Astrocyte of the cerebellum (primary cell): Measurements from ENCODE around the gene METTL17.
A peak's percentile ranks its signal among the peaks of the same experiment; 100 is the strongest.
"Not testable (repeated sequence)": the region's sequence is repeated elsewhere in the genome, so short reads cannot be mapped to it uniquely, and the experiment has no call there.

Source experiments
- DNase-seq: peaks from one replicate; pipeline ENCODE4 v3.0.0-alpha.2; 2011; ENCODE audit warnings: low read depth
- H3K4me3 ChIP-seq: 2 replicates; pipeline ENCODE4 v1.5.1; 2011; ENCODE audit warnings: mild to moderate bottlenecking, low read depth, low read length, moderate library complexity
- in situ Hi-C: cut with HindIII; loops from 2 replicates; pipeline ENCODE4 v1.10.0; 2017; ENCODE audit warnings: low sequenced_read_pairs
- TF ChIP-seq, protein P1 (sequence below): IDR thresholded peaks from 2 replicates; pipeline ENCODE4 v1.5.1; 2012; ENCODE audit warnings: low read length, low read depth, moderate library complexity, mild to moderate bottlenecking; ENCODE audit errors: missing control alignments

METTL17 gene

GRCh38 chr14:20989787-20990600, at the start of gene METTL17:
Gene METTL17, plus strand, starts transcription at chr14:20989980. Its CDS starts 23 bp downstream, at chr14:20990003.
- in situ Hi-C loops: no loop called here
- peak; percentile 94 for DNase-seq
- peak within 1 kb of the TSS; percentile 85 for H3K4me3 ChIP-seq
- TF ChIP-seq, protein P1, sequence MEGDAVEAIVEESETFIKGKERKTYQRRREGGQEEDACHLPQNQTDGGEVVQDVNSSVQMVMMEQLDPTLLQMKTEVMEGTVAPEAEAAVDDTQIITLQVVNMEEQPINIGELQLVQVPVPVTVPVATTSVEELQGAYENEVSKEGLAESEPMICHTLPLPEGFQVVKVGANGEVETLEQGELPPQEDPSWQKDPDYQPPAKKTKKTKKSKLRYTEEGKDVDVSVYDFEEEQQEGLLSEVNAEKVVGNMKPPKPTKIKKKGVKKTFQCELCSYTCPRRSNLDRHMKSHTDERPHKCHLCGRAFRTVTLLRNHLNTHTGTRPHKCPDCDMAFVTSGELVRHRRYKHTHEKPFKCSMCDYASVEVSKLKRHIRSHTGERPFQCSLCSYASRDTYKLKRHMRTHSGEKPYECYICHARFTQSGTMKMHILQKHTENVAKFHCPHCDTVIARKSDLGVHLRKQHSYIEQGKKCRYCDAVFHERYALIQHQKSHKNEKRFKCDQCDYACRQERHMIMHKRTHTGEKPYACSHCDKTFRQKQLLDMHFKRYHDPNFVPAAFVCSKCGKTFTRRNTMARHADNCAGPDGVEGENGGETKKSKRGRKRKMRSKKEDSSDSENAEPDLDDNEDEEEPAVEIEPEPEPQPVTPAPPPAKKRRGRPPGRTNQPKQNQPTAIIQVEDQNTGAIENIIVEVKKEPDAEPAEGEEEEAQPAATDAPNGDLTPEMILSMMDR: peak; percentile 45

DNA sequence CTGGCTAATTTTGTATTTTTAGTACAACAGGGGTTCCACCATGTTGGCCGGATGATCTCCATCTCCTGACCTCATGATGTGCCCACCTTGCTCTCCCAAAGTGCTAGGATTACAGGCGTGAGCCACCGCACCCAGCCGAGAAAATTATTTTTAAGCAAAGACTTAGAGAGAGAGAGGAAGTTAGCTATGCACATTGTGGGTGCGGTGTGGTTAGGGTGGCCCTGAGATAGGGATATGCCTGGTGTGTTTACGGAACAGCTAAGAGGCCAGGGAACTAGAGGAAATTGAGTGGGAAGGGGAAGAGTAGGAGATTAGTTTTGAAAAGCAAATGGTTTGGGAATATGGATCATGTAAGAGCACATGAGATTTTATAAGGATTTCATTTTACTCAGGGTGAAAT, 44.6 kb upstream of the METTL17 start:
- in situ Hi-C loops, DNase-seq, H3K4me3 ChIP-seq: not testable (repeated sequence)

DNA sequence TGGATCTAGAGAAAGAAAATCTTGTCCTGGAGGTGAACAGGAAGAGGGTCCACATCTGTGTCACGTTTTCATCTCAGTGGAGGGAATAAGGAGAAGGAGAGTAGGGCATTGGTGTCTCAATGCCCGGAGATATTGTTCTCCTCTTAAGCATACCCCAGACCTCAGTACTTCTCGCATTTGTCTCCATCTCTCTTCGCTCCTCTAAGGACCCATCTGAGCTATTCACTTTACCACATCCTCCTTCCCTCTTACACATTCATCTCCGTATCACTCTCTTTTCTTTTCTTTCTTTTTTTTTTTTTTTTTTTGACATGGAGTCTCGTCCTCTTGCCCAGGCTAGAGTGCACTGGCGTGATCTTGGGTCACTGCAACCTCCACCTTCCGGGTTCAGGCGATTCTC, 43.1 kb upstream of the METTL17 start:
- DNase-seq, in situ Hi-C loops, H3K4me3 ChIP-seq: not testable (repeated sequence)

- DNase-seq, in situ Hi-C loops, H3K4me3 ChIP-seq: not testable (repeated sequence)
Observed at GRCh38 chr14:20954736-20955537, 34.8 kb upstream of the METTL17 start, which contains the start of gene RNASE2. Gene RNASE2, plus strand, starts transcription at chr14:20955487. Its CDS starts 285 bp downstream, at chr14:20955772.

GRCh38 chr14:20955538-20955873, 34.3 kb upstream of the METTL17 start:
- in situ Hi-C loops, DNase-seq, H3K4me3 ChIP-seq: not testable (repeated sequence)

- no peak overlapping the region for H3K4me3 ChIP-seq
- no peak for DNase-seq
- in situ Hi-C loops: no loop called here
- TF ChIP-seq, protein P1: no peak
Observed at GRCh38 chr14:20956376-20956976, 33.3 kb upstream of the METTL17 start.

GRCh38 chr14:20958946-20959345, 30.8 kb upstream of the METTL17 start:
- in situ Hi-C loops, H3K4me3 ChIP-seq, DNase-seq: not testable (repeated sequence)

GRCh38 chr14:20969336-20969735, 20.4 kb upstream of the METTL17 start:
- TF ChIP-seq, protein P1: no peak
- no peak overlapping the region for H3K4me3 ChIP-seq
- in situ Hi-C loops: no loop called here
- no peak for DNase-seq

DNA sequence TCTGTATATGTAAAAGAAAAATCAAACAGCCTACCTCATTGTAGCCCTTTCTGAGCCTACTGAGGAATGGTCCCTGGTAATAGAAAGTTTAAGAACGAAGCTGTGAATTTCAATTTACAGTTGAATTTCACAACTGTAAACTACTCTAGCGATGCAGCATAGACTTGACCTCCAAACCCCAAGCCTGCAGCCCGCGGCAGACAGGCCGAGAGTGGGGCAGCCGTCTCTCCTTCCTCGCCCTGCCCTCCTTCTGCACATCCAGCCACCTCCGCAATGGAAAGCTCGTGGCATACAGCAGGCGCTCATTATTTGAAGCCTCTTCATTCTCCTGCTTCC, 19.2 kb upstream of the METTL17 start:
- TF ChIP-seq, protein P1: no peak
- in situ Hi-C loops: no loop called here
- peak overlapping the region; percentile 66 for H3K4me3 ChIP-seq
- DNase-seq: no peak
